GM12874 (cell line): ENCODE data around the gene HMCES.

Experiments used
- TF ChIP-seq, protein P1 (sequence below): IDR thresholded peaks from 2 replicates; pipeline ENCODE4 v1.5.1; 2011; ENCODE audit warnings: low read depth, mild to moderate bottlenecking, control low read depth, low read length, moderate library complexity; ENCODE audit not compliant: insufficient read depth

Gene HMCES

DNA sequence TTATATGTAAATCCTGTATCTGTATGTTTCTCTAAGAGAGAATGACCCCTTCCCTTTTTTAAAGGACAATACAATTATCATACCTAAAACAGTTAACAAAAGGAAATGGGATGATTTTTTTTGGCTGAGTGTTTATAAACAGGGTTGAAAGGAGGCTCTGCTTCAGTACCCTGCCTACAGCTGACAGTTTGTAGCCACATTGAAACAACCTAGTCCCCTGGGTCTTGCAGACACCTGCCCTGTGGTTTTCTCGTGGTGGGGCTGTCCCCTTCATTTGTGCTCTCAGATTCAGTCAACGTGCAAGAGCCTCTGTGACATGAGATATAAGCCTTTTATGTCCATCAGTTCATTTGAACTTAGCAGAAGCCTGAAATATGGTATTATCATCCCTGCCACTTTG lies 2.3 kb upstream of the HMCES start:
- TF ChIP-seq, protein P1, sequence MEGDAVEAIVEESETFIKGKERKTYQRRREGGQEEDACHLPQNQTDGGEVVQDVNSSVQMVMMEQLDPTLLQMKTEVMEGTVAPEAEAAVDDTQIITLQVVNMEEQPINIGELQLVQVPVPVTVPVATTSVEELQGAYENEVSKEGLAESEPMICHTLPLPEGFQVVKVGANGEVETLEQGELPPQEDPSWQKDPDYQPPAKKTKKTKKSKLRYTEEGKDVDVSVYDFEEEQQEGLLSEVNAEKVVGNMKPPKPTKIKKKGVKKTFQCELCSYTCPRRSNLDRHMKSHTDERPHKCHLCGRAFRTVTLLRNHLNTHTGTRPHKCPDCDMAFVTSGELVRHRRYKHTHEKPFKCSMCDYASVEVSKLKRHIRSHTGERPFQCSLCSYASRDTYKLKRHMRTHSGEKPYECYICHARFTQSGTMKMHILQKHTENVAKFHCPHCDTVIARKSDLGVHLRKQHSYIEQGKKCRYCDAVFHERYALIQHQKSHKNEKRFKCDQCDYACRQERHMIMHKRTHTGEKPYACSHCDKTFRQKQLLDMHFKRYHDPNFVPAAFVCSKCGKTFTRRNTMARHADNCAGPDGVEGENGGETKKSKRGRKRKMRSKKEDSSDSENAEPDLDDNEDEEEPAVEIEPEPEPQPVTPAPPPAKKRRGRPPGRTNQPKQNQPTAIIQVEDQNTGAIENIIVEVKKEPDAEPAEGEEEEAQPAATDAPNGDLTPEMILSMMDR = no peak

DNA sequence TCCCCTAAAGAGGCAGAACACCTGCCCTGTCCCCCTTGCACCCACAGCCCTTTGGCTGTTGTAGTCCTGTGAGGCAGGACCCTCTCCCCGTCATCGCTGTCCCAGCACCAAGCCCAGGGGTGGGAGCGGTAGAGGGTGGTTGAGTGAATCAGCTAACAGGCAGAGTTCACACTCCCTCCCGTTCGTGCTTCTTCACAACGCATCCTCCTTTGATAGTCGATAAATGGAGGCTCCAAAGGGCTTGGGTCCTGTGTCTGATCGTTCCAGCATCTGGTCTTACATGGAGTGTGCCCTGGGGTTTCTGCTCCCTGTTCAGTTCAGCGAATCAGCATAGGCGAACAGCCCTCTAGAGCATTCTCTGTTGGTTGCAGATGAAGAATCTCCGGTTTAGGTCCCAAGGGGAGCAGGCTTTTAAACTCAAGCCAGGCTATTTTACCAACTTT lies 820 bp upstream of the HMCES start:
- TF ChIP-seq, protein P1 = no peak

DNA sequence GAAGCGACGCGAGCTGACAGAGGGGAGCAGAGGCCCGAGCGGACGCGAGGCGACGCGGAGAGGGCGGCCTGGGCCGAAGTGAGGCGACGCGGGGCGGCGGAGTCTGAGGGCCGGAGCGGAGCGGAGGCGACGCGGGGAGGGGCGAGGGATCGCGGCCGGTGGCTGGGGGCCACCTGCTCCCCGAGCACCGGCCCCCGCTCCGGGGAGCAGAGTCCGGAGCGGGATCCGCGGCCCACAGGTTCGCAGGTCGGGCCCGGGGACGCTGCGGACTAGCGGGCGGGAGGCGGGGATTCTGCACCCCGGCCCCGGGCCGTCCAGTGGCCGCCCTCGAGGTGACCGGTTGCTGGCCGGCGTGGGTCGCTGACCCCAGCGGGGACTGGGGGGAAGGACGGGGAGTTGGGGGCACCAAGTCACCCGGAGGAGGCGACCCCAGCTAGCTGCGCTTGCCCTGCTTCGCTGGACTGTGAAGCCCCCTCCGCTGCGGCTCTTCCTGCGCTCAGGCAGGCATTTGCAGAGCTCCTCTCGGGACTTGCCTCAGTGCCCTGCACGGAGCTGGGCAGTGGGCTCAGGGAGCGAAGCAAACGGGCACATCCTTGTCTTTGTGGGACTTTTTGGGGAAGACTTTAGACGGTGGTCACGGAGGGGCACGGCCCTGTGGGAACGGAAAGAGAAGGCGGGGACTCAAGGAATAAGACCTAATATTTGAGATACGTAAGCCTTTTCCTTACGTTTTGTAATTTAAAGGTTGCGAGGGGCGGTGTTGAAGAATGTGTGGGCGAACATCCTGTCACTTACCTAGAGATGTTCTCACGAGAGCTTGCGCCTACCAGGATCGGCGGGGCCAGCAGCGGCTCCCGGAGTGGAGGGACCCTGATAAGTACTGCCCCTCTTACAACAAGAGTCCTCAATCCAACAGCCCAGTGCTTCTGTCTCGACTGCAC lies 566 bp downstream of the HMCES start:
- TF ChIP-seq, protein P1 = no peak

DNA sequence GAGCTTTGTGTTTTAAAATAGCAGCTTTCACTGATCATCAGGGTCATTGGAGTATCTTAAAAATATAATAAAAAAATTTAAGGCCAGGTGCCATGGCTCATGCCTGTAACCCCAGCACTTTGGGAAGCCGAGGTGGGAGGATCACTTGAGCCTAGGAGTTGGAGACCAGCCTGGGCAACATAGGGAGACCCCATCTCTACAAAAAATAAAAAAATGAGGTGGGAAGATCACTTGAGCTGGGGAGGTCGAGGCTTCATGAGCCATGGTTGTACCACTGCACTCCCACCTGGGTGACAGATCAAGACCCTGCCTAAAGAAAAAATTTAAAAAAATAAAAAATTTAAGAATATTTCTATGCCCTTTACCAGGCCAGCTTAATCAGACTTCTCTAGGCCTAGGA lies 1.5 kb downstream of the HMCES start:
- TF ChIP-seq, protein P1 = no peak

DNA sequence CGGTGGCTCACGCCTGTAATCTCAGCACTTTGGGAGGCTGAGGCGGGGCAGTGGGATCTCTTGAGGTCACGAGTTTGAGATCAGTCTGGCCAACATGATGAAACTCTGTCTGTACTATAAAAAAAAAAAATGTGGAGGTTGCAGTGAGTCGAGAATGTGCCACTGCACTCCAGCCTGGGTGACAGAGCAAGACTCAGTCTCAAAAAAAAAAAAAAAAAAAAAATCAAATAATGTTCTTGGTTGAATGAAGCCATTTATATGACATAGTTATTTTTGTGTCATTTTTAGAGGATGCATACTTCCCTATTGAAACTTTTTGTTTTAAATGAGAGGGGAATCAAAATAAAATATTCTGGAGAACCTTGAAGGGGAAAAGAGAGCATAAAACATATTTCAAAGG lies 3.1 kb downstream of the HMCES start:
- TF ChIP-seq, protein P1 = no peak

DNA sequence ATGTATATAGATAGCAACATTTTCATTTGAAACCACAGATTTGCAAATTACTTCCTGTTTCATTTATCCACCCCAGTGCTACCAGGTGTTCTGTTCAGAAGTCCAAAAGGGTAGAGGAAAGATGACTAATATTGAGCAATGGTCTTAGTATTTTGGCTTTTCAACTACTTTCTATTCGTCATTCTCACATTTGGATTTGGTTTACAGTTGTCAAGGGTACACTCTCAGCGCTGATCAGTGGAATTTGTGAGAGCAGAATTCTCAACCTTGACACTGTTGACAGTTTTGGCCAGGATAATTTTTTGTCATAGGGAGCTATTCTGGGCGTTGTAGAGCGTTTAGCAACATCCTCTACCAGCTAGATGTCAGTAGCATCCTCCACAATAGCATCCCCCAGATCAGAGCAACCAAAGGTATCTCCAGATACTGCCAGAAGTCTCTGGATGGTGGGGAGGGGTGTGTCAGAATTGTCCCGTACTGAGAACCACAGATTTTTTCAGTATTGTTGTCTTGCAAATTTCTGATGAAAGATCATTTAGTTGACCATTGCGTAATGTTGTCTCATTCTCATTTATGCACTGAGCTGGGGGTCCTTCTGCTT lies 4.2 kb downstream of the HMCES start:
- TF ChIP-seq, protein P1 = no peak

DNA sequence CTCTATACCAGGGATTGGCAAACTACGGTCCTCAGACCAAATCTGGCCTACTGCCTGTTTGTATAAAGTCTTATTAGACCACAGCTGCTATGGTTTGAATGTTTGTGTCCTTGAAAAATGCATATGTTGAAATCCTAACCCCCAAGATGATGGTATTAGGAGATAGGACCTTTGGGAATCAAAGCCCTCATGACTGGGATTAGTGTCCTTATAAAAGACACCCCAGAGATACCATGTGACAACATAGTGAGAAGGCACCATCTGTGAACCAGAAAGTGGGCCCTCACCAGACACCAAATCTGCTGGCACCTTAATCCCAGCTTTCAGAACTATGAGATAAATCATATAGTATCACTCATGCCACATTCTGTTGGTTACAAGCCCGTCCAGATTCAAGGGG lies 7.4 kb downstream of the HMCES start:
- TF ChIP-seq, protein P1 = no peak
